Measurements from ENCODE around the gene ARL8A. TPM values are rescaled to one million over a fixed set of nuclear protein-coding genes. Genes with fewer than 3 reads are reported as not detected.
"Not testable (repeated sequence)": the region's sequence is repeated elsewhere in the genome, so short reads cannot be mapped to it uniquely, and the experiment has no call there.

ARL8A gene
- total RNA-seq, 1 donor from 2014 or later, result 64.6 TPM

DNA sequence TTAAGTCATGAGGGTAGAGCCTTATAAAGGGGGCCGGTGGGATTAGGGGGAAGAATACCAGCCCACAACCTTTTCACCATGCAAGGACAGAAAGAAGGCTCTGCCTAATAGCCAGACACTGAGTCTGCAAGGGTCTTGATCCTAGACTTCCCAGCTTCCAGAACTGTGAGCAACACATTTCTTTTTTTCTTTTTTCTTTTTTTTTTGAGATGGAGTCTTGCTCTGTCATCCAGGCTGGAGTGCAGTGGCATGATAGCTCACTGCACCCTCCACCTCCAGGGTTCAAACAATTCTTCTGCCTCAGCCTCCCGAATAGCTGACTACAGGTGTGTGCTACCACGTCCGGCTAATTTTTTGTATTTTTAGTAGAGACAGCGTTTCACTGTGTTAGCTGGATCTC is 1.7 kb upstream of the ARL8A start:
- intact Hi-C loops (cut with DNase I), result no loop called here
- no peak for DNase-seq (ENCODE audit: missing footprints)
- no peak for ATAC-seq

DNA sequence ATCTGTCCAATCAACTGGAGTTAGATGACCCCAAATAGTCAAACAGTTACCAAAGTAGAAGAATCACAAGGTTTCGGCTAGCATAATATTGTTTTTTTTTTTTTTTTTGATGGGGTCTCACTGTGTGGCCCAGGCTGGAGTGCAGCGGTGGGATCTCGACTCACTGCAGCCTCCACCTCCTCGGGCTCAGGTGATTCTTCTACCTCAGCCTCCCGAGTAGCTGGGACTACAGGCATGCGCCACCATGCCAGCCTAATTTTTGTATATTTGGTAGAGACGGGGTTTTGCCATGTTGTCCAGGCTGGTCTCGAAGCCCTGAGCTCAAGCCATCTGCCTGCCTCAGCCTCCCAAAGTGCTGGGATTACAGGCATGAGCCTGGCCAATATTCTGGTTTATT is 1.2 kb upstream of the ARL8A start:
- ATAC-seq; intact Hi-C loops (cut with DNase I); DNase-seq (ENCODE audit: missing footprints): not testable (repeated sequence)

DNA sequence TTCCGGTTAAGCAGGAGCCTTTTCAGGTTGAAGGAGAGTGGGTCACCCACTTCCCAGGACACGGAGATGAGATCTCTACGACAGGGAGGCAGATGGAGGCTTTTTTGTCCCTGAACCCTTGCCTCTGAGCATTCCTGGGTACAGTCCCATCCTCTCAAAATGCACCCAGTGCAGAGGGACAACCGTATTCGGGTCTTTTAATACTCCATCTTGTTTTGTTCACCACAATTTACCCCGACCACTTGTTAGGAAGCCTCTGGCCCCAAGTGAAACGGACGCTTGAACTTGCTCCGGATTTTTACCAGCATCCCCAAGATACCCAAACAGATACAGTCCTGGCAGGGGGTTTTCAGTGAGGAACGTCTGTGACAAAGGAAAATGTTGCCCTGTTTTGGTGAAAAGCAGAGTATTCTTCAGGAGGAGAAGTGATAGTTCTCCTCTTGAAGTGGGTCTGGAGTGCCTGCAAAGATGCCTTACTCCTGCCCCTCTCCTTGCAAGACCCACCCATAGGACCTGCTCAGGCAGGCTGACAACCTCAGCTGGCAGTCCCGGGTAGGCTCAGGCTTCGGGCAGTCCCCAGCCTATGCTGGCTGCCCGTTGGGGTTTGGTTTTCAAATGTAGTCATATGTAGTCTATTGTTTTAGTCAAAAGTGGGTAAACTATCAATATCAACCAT is 669 bp upstream of the ARL8A start:
- ATAC-seq (no peak), DNase-seq (ENCODE audit: missing footprints) (no peak)
- intact Hi-C loops (cut with DNase I), result no loop called here

DNA sequence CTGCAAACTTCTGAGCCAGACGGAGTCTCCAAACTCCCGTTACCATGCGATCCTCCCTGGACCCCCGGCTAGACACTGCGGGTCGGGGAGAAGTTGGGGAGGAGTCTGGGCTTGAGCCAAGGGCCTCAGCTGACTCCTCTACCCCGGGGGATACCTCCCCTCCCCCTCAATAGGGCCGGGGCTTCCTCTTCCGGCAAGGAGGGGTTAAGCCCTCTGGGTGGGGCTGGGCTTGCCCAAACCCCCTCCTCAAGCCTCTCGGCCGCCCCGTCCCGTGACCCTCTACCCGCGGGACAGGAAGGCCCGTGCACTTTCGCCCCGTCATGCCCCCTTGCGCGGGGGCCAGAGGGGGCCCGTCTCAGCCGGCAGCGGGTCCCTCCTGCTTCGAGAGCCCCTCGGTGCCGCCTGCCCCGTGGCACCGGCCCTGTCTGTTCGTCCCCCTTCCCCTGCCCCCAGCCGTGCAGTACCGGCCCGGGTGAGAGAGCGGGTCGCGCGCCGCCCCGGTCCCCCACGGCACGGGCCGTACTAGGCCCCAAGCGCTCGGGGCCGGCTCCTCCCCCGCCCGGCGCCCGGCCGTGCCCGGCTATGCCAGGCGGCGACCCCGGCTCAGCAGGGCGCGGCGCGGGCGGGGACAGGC is 652 bp downstream of the ARL8A start:
- intact Hi-C loops (cut with DNase I), result no loop called here
- DNase-seq (ENCODE audit: missing footprints) (no peak), ATAC-seq (peak; percentile 43)

DNA sequence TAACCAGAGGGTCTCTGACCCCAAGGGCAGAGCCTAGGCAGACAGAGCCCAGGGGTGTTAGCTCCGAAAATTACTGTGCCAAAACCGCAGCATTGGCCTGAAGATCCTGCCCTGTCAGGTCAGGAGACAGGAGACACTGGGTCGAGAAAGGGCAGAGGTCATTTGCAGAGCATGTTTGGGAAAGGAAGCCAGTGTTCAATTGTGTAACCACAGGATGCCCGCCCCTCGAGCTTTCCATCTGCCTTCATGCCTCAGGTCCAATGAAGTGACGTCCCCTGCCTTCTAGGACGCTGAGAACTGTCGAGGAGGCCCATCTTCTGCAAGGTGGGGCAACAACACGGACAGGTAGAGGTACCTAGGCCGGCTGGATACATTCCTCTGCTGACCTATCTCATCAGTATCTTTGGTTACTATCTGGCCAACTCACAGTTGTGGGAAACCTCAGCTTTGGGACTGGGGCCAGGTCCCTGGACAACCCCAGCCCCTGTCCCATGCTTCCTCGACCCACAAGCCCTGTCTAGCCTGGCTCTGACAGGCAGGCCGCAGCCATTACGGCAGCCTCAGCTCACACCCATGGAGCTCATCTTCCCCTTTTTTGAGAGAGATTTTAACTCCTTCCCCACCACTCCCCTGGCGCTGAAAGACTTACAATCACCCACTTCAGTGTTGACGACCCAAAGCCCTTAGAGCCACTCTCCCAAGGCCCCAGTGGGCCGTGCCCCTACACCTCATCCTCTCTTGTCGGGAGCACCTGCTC is 1.3 kb downstream of the ARL8A start:
- peak; percentile 82 for DNase-seq (ENCODE audit: missing footprints)
- ATAC-seq, result peak; percentile 36
- intact Hi-C loops (cut with DNase I), result no loop called here

DNA sequence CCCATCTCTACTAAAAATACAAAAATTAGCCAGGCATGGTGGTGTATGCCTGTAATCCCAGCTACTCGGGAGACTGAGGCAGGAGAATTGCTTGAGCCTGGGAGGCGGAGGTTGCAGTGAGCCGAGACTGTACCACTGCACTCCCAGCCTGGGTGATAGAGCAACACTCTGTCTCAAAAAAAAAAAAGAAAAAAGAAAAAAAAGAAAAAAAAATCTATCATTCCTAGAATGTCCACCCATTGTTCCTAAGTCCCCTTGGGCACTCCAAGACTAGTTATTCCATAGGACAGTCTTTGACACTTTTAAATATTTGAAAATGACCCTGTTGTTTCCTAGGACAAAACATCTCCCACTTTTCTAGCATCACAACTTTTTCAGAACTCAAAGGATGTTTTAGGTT is 3.1 kb downstream of the ARL8A start:
- ATAC-seq; intact Hi-C loops (cut with DNase I); DNase-seq (ENCODE audit: missing footprints): not testable (repeated sequence)

DNA sequence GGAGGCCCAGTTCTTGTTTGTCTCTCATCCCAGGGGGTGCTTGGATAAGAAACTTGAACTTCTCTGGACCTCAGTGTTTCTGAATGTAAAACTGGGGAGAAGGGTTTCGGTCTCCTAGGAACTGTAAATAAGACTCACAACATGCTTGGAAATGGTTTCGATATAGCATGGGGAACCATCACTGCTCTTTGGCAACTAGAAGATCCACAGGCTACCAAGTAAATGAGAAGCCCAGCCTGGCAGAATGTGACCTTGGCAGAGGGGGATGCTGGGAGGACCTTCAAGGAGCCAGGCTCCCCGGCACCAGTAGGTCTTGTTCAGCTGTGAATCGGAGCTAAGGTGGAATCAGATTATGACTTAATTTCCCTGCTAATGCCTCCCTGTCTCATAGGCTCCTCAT is 3.7 kb downstream of the ARL8A start:
- ATAC-seq (no peak), DNase-seq (ENCODE audit: missing footprints) (no peak)
- intact Hi-C loops (cut with DNase I), result no loop called here

DNA sequence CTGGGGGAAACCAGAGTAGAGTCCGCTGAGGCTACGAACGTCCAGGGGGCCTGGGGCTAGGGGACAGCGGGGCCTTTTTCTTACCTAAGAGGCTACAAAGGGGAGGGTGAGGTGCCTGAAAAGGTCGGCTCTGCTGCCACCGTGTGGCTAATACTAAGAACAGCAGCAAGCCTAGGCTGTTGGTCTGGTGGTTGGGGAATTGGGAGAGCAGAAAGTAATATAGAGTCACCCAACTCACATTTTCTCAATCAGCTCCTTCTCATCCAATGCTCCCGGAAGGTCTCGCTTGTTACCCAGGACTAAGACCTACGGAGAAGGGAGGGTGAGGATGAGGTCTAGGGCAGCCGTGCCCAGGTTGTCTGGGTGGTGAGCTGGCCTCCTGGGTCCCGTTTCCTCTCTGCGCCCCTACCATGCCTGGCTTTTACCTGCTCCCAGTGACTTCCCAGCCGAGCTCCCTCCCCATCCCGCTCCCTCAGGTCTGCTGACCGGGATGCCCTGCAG is 9.3 kb downstream of the ARL8A start:
- DNase-seq (ENCODE audit: missing footprints) (no peak), ATAC-seq (peak; percentile 68)
- intact Hi-C loops (cut with DNase I), result no loop called here

DNA sequence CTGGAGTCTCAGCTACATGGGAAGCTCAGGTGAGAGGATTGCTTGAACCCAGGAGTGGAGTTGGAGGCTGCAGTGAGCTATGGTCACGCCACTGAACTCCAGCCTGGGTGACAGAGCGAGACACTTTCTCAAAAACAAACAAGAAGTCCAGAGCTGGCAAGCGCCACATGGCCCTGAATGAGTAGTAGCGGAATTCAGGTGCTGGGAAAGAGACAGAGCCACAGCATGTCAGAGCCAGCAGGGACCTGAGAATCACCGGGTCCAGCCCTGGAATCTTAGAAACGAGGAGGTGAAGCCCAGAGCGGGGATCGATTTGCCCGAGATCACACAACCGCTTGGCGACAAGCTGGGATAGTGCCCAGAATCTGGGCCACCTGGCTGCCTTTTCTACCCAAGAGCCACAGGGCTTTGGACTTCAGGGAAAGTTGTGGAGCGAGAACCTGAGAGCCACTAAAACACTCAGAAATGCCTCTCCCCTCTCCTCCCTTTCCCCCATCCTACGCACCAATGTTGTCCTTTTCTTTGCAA is 9.8 kb downstream of the ARL8A start:
- no peak for ATAC-seq
- intact Hi-C loops (cut with DNase I), result loop anchor here (5.0 kb wide), 1 partner anchor 122 kb away; the partner anchor contains the start of gene ELF3

DNA sequence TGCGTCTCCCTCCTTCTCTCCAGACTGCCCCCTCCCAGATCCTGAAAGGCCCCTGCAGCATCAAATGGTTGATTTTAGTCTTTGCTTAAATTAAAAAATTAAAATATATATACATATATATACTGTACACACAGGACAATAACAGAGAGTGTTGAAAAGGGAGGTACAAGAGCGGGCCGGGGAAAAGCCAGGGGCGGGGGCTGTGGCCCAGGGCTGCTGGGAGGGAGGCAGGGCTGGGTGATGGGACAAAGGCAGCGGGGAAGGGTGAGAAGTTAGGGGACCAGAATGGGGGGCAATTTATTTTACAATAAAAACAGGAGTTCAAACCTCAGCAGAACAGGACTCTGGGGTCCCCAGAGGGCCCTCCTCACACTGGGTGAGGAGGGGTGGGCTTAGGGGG is 10.5 kb downstream of the ARL8A start:
- intact Hi-C loops (cut with DNase I), result loop anchor here (5.0 kb wide), 1 partner anchor 122 kb away; the partner anchor contains the start of gene ELF3
- ATAC-seq, result no peak

More for the DNA sequence above, 9.8 kb downstream of the ARL8A start:
- no peak for DNase-seq (ENCODE audit: missing footprints)

DNA sequence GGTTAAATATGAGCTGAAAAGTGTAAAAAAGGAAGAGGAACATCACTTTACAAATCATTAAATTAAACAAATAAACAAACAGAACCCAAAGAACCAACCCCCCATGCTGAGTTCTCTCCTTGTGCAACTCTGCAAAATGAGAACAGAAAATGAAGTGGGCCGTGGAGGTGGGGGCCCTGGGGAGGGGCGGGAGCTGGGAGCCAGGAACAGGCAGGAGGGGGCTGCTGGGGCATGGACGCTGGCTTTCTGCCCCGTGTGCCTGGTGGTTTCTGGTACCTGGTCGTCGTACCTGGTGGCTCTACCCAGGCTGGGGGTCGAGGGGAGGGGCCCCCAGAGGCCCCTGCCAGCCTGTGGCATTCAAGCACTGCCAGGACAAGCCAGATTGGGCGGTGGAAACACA is 11.0 kb downstream of the ARL8A start:
- intact Hi-C loops (cut with DNase I), result loop anchor here (5.0 kb wide), 1 partner anchor 121 kb away; the partner anchor contains the start of gene ELF3
- DNase-seq (ENCODE audit: missing footprints) (no peak), ATAC-seq (no peak)

More for the DNA sequence above, 10.5 kb downstream of the ARL8A start:
- no peak for DNase-seq (ENCODE audit: missing footprints)

DNA sequence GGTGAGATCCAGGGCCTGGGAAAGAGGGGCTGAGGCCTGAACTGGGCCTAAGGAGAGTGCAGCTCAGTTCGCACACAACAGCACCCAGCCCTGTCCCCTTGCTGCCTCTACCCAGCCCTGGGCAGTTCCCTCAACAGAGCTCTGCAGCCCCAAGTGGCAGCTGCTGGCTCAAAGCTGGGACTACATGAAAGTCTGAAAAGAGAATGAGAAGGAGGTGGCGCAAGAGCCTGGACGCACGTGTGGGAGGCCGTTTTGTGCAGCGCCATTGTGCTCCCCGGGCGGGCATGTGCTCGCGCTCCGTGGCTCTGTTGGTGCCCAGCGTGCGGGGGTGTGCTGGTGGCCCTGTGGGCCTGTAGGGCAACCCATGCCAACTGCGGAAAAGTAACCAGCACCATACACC is 11.5 kb downstream of the ARL8A start:
- intact Hi-C loops (cut with DNase I), result loop anchor here (5.0 kb wide), 1 partner anchor 121 kb away; the partner anchor contains the start of gene ELF3
- ATAC-seq (peak; percentile 24), DNase-seq (ENCODE audit: missing footprints) (no peak)

DNA sequence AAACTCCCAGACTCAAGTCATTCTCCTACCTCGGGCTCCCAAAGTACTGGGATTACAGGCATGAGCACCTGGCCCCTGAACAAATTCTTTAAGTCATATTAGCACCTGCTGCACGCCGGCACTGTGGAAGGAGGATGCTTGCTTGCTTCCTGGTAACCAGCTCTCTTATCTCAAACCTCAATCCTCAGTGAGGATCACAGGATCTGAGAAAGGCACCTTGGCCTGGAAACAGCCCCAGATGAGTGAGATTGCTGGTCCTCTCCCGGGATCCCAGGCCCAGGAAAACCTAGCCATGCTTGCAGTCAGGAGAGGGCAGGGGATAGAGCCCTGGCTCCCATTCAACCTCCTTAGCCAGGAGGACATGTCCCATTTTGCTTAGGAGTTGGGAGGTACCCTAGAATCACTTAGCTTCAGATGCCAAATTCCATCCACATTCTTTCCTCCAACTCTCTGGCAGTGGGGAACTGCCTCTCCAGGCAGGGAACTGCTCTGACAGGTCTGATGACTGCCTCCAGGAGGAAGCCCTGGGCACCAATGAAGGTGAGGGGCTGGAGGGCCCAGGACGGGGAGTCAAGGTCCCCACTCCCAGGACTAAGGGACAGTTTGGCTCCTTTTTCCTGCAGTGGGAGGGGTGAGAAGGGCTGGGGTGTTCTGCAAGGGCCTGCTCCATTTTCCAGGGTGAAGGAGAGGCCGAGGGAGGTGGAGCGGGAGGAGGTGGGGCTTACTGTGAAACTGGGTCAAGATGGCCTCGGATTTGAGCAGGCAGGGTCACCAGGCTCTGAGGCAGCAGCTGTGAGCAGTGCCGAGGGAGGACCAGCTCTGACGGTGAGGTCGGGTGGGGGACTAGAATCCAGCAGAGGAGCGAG is 12.3 kb downstream of the ARL8A start:
- intact Hi-C loops (cut with DNase I), result loop anchor here (5.0 kb wide), 1 partner anchor 120 kb away; the partner anchor contains the start of gene ELF3
- peak; percentile 78 for ATAC-seq
- DNase-seq (ENCODE audit: missing footprints), result peak; percentile 82

DNA sequence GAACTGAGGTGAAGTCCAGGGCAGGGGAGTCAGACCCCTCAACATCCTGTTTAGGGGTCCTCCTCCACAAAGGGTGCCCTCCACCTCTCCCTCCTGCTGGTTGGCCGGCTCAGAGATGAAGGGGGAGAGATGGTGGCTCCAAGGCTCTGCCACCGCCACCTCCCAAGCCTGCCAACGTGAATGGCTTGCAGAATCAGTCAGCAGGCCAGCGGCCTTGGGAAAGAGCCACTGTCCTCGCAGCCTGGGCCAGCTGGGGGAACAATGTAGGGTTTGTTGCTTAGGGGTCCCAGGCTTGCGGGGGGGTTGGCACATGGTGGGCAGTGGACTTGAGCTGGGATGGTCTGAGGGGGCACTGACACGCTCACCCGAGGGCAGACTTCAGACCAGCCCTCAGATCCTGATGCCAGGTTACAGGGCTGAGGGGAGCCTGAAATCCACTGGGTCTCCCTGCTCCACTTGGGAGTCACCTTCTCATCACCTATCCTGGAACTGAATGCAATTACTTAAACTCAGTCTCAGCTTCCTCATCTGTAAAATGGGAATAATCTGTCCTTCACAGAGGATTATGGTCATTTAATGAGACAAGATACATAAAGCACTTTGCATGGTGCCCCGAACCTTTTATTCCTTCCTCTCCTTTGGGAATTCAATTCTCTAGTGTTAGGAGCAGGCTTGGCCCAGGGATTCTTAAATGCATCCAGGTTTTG is 13.6 kb downstream of the ARL8A start:
- intact Hi-C loops (cut with DNase I), result loop anchor here (5.0 kb wide), 1 partner anchor 119 kb away; the partner anchor contains the start of gene ELF3
- DNase-seq (ENCODE audit: missing footprints), result no peak
- no peak for ATAC-seq

DNA sequence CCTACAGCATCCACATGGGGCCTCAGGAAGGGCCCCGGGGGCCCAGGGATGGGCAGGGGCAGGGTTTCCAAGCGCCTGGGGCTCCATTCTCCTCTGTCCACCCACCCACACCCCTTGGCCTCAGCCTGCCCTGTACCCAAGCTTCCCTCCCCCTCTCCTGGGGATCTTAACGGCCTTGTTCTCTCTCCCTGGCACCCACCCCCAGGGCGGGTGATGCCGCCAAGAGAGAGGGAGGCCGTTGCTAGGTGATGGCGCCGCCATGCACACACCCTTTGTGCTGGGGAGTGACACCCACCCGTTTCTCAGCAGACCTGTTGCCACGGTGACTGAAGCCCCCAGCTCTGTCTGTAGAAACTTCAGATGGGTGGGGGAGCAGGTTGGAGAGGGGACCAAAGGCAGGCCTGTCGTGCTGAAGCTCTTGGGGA is 14.2 kb downstream of the ARL8A start:
- intact Hi-C loops (cut with DNase I), result loop anchor here (5.0 kb wide), 1 partner anchor 118 kb away; the partner anchor contains the start of gene ELF3
- ATAC-seq (no peak), DNase-seq (ENCODE audit: missing footprints) (no peak)

DNA sequence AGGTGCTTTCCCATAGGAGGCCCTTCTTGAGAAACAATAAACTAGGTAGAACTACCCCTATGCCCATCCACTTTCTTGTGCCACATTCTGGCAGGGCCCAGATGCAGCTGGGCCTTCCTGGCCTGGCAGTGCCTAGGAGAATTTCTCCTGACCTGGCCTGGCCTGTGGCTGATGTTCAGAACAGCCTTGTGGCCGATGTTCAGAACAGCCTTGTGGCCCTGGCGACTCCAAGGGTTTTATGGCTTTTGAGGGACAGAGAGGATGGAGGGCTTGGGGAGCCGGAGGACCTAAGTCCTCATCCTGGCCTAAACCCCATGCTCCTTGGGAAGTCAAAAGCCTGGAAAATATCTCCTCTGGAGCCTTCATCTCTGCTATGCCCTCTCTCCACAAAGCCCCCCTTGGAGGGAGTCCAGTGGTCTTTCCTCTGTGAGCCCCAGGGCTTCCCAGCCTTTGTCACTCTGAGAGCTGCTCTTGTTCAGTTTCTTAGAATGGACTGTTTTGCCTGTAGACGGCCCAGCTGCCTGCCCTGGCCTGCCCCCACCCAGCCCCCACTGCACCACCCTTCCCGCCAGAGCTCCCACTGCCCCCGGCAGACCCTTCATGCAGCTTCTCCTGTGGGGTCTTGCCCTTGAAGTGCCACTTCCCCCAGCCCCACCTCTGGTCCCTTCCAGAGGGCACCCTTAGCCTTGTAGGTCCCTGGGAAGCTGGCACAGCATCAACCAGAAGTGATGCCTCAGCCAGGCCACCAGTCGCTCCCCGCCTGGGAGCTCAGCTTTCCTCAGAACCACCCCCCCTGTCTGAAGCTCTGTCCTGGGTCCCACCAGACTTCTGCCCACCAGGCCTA is 14.9 kb downstream of the ARL8A start:
- intact Hi-C loops (cut with DNase I), result loop anchor here (5.0 kb wide), 1 partner anchor 117 kb away; the partner anchor contains the start of gene ELF3
- no peak for ATAC-seq

More for the DNA sequence above, 14.9 kb downstream of the ARL8A start:
- DNase-seq (ENCODE audit: missing footprints), result no peak
